Right cardiac atrium (tissue), 5 donors: ENCODE measurements around the gene DNAI1. TPM values are rescaled to one million over a fixed set of nuclear protein-coding genes. Genes with fewer than 3 reads are reported as not detected.
A peak's percentile ranks its signal among the peaks of the same experiment; 100 is the strongest.

ENCODE experiments used
- ATAC-seq, 2 donors: fragments of 200-7000 bp; cut with Tn5 transposase; one replicate each; pipeline versions ENCODE4 v1.8.0 to v1.9.1; 2020; ENCODE audit warnings: moderate library complexity in 2 of 2, mild to moderate bottlenecking in 1 of 2
- DNase-seq, 3 donors: peaks; one replicate each; pipeline ENCODE4 v3.0.0-alpha.2; 2020
- H3K27ac ChIP-seq: one replicate; pipeline ENCODE4 v1.5.1; 2013; ENCODE audit warnings: mild to moderate bottlenecking, low read length, control low read depth, moderate library complexity
- H3K27me3 ChIP-seq: one replicate; pipeline ENCODE4 v1.6.1; 2013; ENCODE audit not compliant: control insufficient read depth, insufficient read depth
- H3K4me1 ChIP-seq: one replicate; pipeline ENCODE4 v1.6.1; 2013; ENCODE audit warnings: low read length; ENCODE audit not compliant: control insufficient read depth, insufficient read depth
- H3K4me3 ChIP-seq: one replicate; pipeline ENCODE4 v1.5.1; 2013; ENCODE audit warnings: low read length, control low read depth
- H3K9me3 ChIP-seq: one replicate; pipeline ENCODE4 v1.6.1; 2013; ENCODE audit warnings: low read length; ENCODE audit not compliant: control insufficient read depth
- WGBS: extraction: QIAGEN DNeasy Blood & Tissue Kit; methylation state at CpG from one replicate; pipeline ENCODE4 v1.1.7; 2013; 5-methylcytosine and 5-hydroxymethylcytosine counted together
- intact Hi-C, 4 donors: fragments of 100-400 bp; cut with DNase I; formaldehyde crosslinking; loops; one replicate each; pipeline versions ENCODE4 v1.11.0 to v1.14.0; 2022 to 2023
- polyA plus RNA-seq: library from polyadenylated mRNA; stranded (reverse); fragments of 200-250 nt; gene quantifications from one replicate; pipeline ENCODE4 v1.2.3, GENCODE V29; 2013
- total RNA-seq, 4 donors: library from RNA; stranded (reverse); fragmentation: NEBNext Ultra II Directional; extraction: Animal tissue kit (Norgen Biotek cat#: 25700); gene quantifications; one replicate each; pipeline ENCODE4 v1.2.1, GENCODE V29; 2021
- donor health status: healthy with polysubstance abuse.
- donor health status: DM: no; HTN: yes; CAD: no.
- donor health status: DM: no; HTN: no; CAD: no.
- donor health status: DM: no; HTN: yes; CAD: no; lungs with severe emphysema.
- donor health status: DM: yes; HTN: yes; CAD: no.

The DNAI1 gene
- total and polyA plus RNA-seq, 5 donors: 0.16 TPM; not detected in 4

DNA sequence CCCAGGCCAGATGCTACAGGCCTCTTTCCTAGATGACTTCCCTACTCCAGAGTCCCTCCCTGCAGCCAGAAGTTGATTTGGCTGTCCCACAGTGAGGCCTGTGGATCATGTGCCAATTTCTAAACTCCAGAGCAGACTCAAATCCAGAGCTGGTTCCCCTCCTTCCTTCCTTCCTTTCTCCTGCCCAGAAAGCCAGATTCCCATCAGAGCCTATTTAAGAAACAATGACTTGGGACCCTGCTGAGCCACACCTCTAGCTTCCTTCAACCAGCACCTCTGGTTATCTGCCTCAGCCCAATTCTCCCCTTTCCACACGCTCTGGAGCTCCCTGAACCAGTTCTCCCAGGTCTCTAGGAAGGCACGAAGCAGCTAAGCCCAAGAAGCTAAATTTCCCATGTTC lies 7.5 kb upstream of the DNAI1 start:
- Histone ChIP-seq H3K4me1 (peaks cover 33% of the 10 kb centered on the region), H3K9me3 (no peaks in the 10 kb centered on the region), H3K27me3 (no peaks in the 10 kb centered on the region), H3K27ac (peak overlapping the region; percentile 69), H3K4me3 (no peak overlapping the region)
- ATAC-seq (peak; percentile 81 to 85), DNase-seq (no peak)
- 58% methylated on average over 2 of the region's 2 CpGs for WGBS
- intact Hi-C loops: no loop called here

DNA sequence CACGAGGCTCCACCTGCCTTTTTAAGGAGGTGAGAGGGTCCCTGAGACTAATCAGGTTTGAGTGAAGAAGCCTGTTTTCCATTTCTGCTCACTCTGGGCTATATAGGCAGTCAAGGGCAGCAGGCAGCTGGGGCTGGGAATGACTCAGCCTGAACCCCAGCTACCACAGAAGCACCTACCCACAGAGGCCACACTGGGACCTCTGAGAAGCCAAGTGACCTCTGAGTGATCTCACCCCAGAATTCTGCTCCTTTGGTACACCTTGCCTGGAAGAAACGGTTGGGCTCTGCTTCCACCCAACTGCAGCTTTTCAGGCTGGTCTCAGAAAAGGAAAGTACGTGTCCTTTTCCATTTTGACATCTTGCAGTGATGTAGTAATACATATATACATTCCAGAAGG lies 7.1 kb upstream of the DNAI1 start:
- DNase-seq (no peak), ATAC-seq (peak in 1 of 2 donors; percentile 31)
- Histone ChIP-seq H3K27ac (peak overlapping the region; percentile 69), H3K27me3 (no peaks in the 10 kb centered on the region), H3K9me3 (no peaks in the 10 kb centered on the region), H3K4me3 (no peak overlapping the region), H3K4me1 (peaks cover 33% of the 10 kb centered on the region)
- WGBS: 57% methylated on average over 3 of the region's 3 CpGs
- intact Hi-C loops: no loop called here

DNA sequence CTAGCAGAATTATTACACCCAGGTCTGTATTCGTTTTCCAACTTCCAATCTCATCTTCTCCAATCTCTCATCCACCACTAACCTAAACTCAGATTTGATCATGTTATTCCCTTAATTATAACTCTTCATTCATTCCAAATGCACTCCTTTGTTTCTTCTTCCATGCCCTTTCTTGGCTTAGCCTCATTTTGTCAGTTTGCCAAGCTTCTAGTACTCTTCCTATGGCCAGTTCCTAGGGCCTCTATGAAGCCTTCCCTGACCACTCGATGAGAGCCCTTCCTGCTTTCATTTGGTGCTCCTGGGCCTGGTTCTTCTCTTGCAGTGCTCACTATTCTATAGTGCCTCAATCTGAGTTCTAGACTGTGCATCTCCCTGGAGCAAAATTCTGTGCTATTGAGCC lies 6.0 kb upstream of the DNAI1 start:
- no peaks in the 10 kb centered on the region for H3K9me3 ChIP-seq
- peaks cover 36% of the 10 kb centered on the region for H3K4me1 ChIP-seq
- no peaks in the 10 kb centered on the region for H3K27me3 ChIP-seq
- no peak overlapping the region for H3K4me3 ChIP-seq
- ATAC-seq (no peak), DNase-seq (no peak)
- no peak overlapping the region for H3K27ac ChIP-seq
- intact Hi-C loops: no loop called here
- 62% methylated on average over 2 of the region's 2 CpGs for WGBS

DNA sequence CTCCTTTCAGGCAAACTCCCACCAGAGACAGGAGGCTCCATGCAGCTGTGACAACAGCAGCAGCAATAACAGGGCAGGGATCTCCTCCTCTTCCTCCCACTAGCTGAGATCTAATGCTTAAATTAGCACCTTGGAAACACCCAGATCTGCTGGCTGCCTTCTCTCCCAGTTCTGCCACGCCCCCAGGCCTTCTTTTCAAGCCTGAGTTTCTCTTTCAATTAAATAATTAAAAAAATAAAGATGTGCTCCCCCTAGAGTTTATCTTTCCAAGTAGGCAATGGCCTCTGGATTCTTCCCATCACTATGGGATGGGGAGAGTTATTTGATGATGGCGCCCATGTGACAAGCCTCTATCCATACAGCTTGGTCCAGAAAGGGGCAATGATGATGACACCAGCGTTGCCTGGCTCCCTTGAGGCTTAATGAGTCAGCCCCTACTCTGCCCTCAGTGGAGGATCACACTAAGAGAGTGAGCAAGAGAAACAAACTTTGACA lies 4.0 kb upstream of the DNAI1 start:
- Histone ChIP-seq H3K27ac (peak overlapping the region; percentile 10), H3K27me3 (no peaks in the 10 kb centered on the region), H3K4me3 (no peak overlapping the region), H3K9me3 (no peaks in the 10 kb centered on the region), H3K4me1 (peaks cover 36% of the 10 kb centered on the region)
- intact Hi-C loops: no loop called here
- DNase-seq: peak in 2 of 3 donors; percentile 57 to 66
- ATAC-seq: peak in 1 of 2 donors; percentile 31
- 58% methylated on average over 3 of the region's 3 CpGs for WGBS

DNA sequence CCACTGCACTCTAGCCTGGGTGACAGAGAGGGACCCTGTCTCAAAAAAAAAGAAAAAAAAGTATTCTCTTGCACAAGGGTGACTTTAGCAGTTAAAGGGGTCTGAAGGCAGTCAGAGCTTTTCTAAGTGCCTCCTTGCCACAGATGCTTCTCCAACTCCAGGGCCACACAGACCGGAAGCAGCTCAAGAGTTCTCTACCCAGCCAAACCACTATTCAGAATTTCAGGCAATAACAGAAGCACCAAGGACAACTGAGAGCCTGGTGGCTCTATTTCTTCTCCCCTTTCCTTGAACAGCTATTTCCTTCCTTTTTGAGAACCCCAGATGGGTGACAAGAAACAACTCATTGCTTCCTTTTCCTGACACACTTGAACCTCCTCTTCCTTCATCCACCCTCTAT lies 2.5 kb upstream of the DNAI1 start:
- DNase-seq (no peak), ATAC-seq (no peak)
- 68% methylated on average over 1 of the region's 1 CpG for WGBS
- H3K27me3 ChIP-seq: no peaks in the 10 kb centered on the region
- H3K27ac ChIP-seq: no peak overlapping the region
- no peaks in the 10 kb centered on the region for H3K9me3 ChIP-seq
- intact Hi-C loops: no loop called here
- H3K4me1 ChIP-seq: peaks cover 28% of the 10 kb centered on the region
- no peak overlapping the region for H3K4me3 ChIP-seq

DNA sequence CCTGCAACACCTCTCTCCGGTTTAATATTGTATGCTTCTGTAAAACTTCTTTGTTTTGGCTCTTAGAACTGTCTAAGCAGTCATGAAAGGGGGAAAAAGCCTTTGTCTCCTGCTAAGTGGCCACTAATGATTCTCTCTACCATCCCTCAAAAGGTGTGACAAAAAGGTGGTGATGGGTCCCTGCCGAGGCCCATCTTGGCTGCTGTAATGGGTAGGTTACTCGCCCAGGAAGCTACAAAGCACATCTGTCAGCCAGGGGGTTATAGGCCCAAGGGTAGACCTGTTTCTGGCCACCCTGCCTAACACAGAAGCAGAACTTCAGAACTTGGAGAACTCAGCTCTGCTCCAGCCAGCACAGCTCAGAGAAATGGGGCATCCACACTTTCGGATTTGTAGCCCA lies 1.9 kb upstream of the DNAI1 start:
- intact Hi-C loops: no loop called here
- peaks cover 23% of the 10 kb centered on the region for H3K4me1 ChIP-seq

DNA sequence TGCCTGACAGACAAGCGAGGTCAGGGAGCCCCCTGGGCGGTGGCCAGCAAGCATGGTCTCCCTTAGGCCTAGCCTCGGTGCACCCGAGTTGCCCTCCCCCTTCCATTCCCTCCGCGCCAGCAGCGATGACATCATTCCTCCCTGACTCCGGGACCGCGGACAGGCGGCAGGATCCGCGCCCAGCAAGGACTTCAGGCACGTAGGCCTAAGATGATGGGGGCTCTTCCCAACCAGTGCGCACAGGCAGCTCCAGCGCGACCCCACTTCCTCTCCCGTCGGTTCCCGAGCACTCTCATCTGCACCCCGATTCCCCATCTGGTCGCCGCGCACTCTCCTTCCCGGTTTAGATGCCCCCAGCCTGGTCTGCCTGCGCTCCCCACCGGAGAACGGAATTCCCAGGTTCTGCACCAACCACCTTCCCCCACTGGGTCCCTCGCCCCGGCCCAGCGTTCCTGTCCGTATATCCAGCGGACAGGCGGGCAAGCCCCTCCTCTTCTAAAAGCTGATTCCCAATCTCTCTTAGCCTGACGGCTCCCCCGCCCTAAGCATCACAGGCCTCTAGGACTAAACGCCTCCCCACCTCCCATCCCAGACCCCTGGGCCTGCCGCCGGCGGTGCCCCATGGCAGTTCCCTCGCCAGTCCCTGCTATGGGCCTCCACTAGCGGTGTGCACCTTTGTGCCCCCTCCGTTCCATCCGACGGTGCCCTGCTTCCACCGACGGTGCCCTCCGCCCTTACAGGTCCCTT lies 1.2 kb upstream of the DNAI1 start:
- peak overlapping the region; percentile 86 for H3K4me3 ChIP-seq
- H3K27ac ChIP-seq: peak overlapping the region; percentile 62
- DNase-seq (peak; percentile 87 to 94 (median 93)), ATAC-seq (peak; percentile 73)
- intact Hi-C loops: no loop called here
- H3K27me3 ChIP-seq: no peaks in the 10 kb centered on the region
- 6% methylated on average over 48 of the region's 48 CpGs for WGBS
- H3K4me1 ChIP-seq: peaks cover 20% of the 10 kb centered on the region
- H3K9me3 ChIP-seq: no peaks in the 10 kb centered on the region

More for the DNA sequence above, 1.9 kb upstream of the DNAI1 start:
- no peak for DNase-seq
- H3K9me3 ChIP-seq: no peaks in the 10 kb centered on the region
- 34% methylated on average over 4 of the region's 4 CpGs for WGBS
- H3K27me3 ChIP-seq: no peaks in the 10 kb centered on the region
- ATAC-seq: no peak
- H3K4me3 ChIP-seq: peak overlapping the region; percentile 86
- H3K27ac ChIP-seq: peak overlapping the region; percentile 62

DNA sequence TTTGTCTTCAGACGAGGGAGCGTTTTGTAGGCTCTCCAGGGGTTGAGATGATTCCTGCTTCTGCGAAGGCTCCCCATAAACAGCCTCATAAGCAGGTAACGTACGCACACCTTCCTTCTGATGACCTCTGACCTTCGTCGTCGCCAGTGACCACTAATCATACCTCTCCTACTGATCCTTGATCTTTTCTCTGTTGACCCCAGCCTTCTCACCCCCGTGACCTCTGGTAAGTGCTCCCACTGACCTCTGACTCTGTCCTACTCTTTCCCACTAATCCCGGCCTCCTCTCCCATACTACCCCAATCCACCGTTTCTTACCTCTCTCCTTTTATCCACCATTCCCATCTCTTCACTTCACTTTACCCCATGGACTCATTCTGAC lies 345 bp downstream of the DNAI1 start:
- H3K27ac ChIP-seq: no peak overlapping the region
- intact Hi-C loops: no loop called here

DNA sequence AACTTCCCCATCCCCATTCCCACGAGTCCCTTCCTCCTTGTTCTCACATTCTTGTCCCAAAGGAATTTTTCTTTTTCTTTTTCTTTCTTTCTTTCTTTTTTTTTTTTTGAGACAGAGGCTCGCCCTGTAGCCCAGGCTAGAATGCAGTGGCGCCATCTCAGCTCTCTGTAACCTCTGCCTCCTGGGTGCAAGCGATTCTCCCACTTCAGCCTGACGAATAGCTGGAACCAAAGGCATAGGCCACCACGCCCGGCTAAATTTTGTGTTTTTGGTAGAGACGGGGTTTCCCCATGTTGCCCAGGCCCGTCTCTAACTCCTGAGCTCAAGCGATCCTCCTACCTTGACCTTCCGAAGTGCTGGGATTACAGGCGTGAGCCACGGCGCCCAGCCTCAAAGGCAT lies 751 bp downstream of the DNAI1 start:
- H3K27ac ChIP-seq: no peak overlapping the region
- H3K4me1 ChIP-seq: peaks cover 8% of the 10 kb centered on the region
- ATAC-seq (no peak), DNase-seq (no peak)
- no peaks in the 10 kb centered on the region for H3K27me3 ChIP-seq
- no peaks in the 10 kb centered on the region for H3K9me3 ChIP-seq
- no peak overlapping the region for H3K4me3 ChIP-seq
- intact Hi-C loops: no loop called here
- WGBS: 85% methylated on average over 14 of the region's 14 CpGs

More for the DNA sequence above, 345 bp downstream of the DNAI1 start:
- ATAC-seq (no peak), DNase-seq (no peak)
- 21% methylated on average over 11 of the region's 11 CpGs for WGBS
- peaks cover 11% of the 10 kb centered on the region for H3K4me1 ChIP-seq
- no peaks in the 10 kb centered on the region for H3K9me3 ChIP-seq
- H3K4me3 ChIP-seq: no peak overlapping the region
- no peaks in the 10 kb centered on the region for H3K27me3 ChIP-seq

DNA sequence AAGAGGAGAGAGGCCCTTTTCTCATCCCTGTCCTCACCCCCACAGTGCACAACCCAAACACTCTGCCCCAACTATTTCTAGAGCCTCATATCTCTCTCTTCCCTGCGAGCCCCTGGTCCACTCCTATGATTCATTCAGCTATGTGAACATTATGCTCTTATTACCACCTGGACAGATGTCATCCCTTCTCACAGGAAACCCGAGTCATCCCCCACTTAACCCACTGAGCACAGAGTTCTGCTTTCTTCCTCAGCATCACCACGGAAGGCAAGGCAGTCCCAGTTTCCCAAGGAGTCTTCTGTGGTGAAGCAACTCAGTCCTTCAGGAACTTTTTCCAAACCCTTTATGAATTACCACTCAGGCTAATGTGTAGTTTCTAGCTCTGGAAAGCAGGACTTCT lies 1.3 kb downstream of the DNAI1 start:
- Histone ChIP-seq H3K9me3 (no peaks in the 10 kb centered on the region), H3K4me1 (peaks cover 3% of the 10 kb centered on the region), H3K27ac (no peak overlapping the region), H3K27me3 (no peaks in the 10 kb centered on the region), H3K4me3 (no peak overlapping the region)
- intact Hi-C loops: no loop called here
- DNase-seq: no peak
- no peak for ATAC-seq
- 56% methylated on average over 3 of the region's 3 CpGs for WGBS

DNA sequence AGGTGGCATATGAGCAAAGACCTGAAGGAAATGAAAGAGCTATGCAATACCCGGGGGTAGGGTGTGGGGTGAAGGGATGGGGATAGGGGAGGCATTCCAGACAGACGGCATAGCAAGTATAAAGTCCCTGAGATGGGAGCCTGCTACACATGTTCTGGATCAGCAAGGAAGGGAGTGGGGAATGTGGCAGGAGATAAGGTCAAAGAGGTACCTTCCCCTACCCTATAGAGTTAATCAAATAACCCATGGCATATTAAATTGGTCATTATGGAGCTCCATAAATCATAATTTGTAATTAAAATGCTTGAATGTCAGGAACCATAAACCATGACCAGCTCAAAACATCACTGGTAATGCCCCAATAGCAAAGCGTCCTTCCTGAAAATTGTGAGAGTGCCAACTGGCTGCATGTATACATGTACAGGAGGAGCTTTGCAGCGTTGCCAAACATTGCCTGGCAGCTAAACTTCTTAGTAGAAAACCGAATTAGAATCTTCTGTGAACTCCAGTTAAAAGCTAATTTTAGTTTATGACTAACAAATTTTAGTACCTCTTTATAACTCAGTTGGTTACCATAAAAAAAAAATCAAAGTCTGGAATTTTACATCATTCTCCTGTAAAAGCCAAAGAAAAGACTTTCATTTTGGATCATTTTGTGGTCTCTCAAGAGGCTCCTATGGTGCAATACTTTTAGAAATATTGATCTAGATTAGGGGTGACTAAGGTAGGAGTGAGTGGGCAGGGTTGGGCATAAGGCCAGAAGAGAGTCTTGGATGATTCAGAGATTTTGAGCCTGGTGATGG lies 4.7 kb downstream of the DNAI1 start:
- 49% methylated on average over 5 of the region's 5 CpGs for WGBS
- Histone ChIP-seq H3K27me3 (no peaks in the 10 kb centered on the region), H3K9me3 (no peaks in the 10 kb centered on the region), H3K27ac (no peak overlapping the region), H3K4me3 (no peak overlapping the region), H3K4me1 (no peaks in the 10 kb centered on the region)
- DNase-seq: no peak
- no peak for ATAC-seq
- intact Hi-C loops: no loop called here
